Cardiac muscle cell (in vitro differentiated cells and primary cell): ENCODE results near the gene GRAP2. TPM values are rescaled to one million over a fixed set of nuclear protein-coding genes. Genes with fewer than 3 reads are reported as not detected.
"Not testable (repeated sequence)": the region's sequence is repeated elsewhere in the genome, so short reads cannot be mapped to it uniquely, and the experiment has no call there.

Experiments
- DNase-seq, 2 donors: peaks; one replicate each; pipeline versions ENCODE4 v3.0.0 to v3.0.0-alpha.2; 2010 to 2017; ENCODE audit warnings: low read depth in 1 of 2, low spot score in 1 of 2
- H3K27ac ChIP-seq: fragments of 200-600 bp; sonication (generic); 2 replicates; pipeline ENCODE4 v1.5.1; 2016
- H3K27me3 ChIP-seq: fragments of 200-600 bp; sonication (generic); 2 replicates; pipeline ENCODE4 v1.6.0; 2016; ENCODE audit warnings: control low read depth
- H3K36me3 ChIP-seq: fragments of 200-600 bp; sonication (generic); 2 replicates; pipeline ENCODE4 v1.5.1; 2016; ENCODE audit warnings: control low read depth
- H3K4me1 ChIP-seq: fragments of 200-600 bp; sonication (generic); 2 replicates; pipeline ENCODE4 v1.8.1; 2017; ENCODE audit warnings: low read depth, mild to moderate bottlenecking, mixed run types
- H3K4me3 ChIP-seq: fragments of 200-600 bp; sonication (generic); 2 replicates; pipeline ENCODE4 v1.5.1; 2016; ENCODE audit warnings: mild to moderate bottlenecking
- H3K9me3 ChIP-seq: fragments of 200-600 bp; sonication (generic); 2 replicates; pipeline ENCODE4 v1.5.1; 2017; ENCODE audit warnings: low read depth, mild to moderate bottlenecking, control low read depth
- CTCF ChIP-seq: IDR thresholded peaks from 2 replicates; pipeline ENCODE4 v1.5.1; 2012; ENCODE audit warnings: low read depth, mild to moderate bottlenecking, low read length
- polyA plus RNA-seq: library from polyadenylated mRNA; unstranded; fragments of >200 nt; fragmentation: Nextera tagmentation; extraction: Ambion mirVana; gene quantifications from 2 replicates; pipeline ENCODE4 v1.2.1, GENCODE V29; 2016
- total RNA-seq: library from RNA; depleted of rRNA; stranded (reverse); fragments of >200 nt; gene quantifications from 2 replicates; pipeline ENCODE4 v1.2.3, GENCODE V29; 2016

Gene GRAP2
- total and polyA plus RNA-seq, 2 experiments from 2014 or later: 0.09 TPM; not detected in 1

- Histone ChIP-seq H3K4me3 (no peak overlapping the region), H3K27me3 (no peaks in the 10 kb centered on the region), H3K36me3 (no peaks in the 10 kb centered on the region), H3K27ac (no peak overlapping the region), H3K9me3 (no peaks in the 10 kb centered on the region), H3K4me1 (peaks cover 29% of the 10 kb centered on the region)
- TF ChIP-seq CTCF: no peak
- DNase-seq: peak in 1 of 2 donors; percentile 25
These were observed 46.6 kb downstream of the GRAP2 start for GRCh38 chr22:39947220-39948216.

- peaks cover 41% of the 10 kb centered on the region for H3K4me1 ChIP-seq
- no peak overlapping the region for H3K4me3 ChIP-seq
- H3K9me3 ChIP-seq: no peaks in the 10 kb centered on the region
- no peaks in the 10 kb centered on the region for H3K27me3 ChIP-seq
- H3K27ac ChIP-seq: no peak overlapping the region
- no peak for TF ChIP-seq CTCF
- DNase-seq: no peak
- no peaks in the 10 kb centered on the region for H3K36me3 ChIP-seq
These were observed 49.3 kb downstream of the GRAP2 start for GRCh38 chr22:39949964-39950737.

- not testable (repeated sequence) for H3K27ac ChIP-seq, H3K36me3 ChIP-seq, DNase-seq, H3K4me3 ChIP-seq, H3K27me3 ChIP-seq, H3K9me3 ChIP-seq
- H3K4me1 ChIP-seq: peaks cover 28% of the 10 kb centered on the region
These were observed 50.9 kb downstream of the GRAP2 start for GRCh38 chr22:39951603-39952293.

- Histone ChIP-seq H3K4me3 (no peak overlapping the region), H3K27me3 (no peaks in the 10 kb centered on the region), H3K36me3 (no peaks in the 10 kb centered on the region), H3K9me3 (no peaks in the 10 kb centered on the region), H3K27ac (no peak overlapping the region), H3K4me1 (peaks cover 22% of the 10 kb centered on the region)
- no peak for DNase-seq
- TF ChIP-seq CTCF: no peak
These were observed 51.5 kb downstream of the GRAP2 start for GRCh38 chr22:39952347-39952746.

DNA sequence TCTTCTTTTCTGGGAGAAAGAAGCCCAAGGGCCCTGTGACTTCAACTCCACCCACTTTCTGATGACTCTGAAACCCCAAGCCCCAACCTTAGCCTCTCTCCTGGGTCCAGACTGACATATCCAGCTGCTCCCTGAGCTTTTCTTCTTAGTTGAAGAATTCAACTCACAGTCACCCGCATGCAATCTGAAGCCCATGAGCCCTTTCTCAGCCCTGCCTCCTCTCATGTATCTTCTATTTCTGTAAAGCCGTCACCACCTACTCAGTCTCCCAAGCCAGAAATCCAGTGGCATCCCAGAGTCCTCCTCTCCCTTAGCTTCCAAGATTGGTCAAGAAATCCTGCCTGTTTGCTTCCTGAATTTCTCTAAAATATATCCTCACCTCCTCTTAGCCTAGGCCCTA lies 52.2 kb downstream of the GRAP2 start:
- Histone ChIP-seq H3K36me3 (no peaks in the 10 kb centered on the region), H3K27ac (no peak overlapping the region), H3K27me3 (no peaks in the 10 kb centered on the region), H3K4me1 (peaks cover 19% of the 10 kb centered on the region), H3K9me3 (no peaks in the 10 kb centered on the region), H3K4me3 (no peak overlapping the region)
- DNase-seq: peak in 1 of 2 donors; percentile 28
- no peak for TF ChIP-seq CTCF
